GM19395 (cell line): ENCODE measurements around the gene UVRAG.

Experiments used
- ATAC-seq: cut with Tn5 transposase; IDR thresholded peaks from one replicate; pipeline ENCODE4 v1.9.1; 2021; ENCODE audit warnings: mild to moderate bottlenecking, moderate library complexity; ENCODE audit not compliant: unreplicated experiment

UVRAG gene

DNA sequence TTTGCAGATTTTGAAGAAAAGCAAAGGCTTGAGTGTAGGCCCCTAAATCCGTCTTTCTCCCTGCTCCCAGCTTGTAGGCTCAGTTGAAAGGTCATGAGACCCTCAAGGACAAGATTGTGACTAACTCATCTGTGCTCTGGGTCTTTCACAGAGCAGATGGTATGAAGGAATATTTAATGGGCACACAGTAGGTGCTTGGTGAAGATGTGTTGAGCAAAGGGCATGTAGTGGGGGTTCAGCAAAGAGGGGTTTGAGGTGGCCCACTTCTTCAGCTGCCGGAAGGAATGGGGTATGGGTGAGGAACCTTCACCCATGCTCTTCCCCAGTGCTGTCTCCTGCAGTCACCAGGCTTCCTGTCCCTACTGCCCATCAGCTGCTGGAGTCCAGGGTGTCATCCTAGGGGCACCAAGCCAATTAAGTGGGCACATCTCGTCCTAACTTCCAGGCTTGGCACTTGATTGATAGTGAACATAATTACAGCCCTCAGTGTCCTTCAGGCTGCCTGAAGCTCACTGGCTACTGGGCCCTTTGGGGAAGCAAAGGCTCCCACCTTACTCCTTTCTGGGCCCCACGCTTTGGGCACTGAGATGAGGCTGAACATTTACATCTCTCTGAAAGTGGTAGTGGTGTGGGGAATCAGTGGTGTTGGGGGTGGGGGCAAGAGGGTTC is 31.5 kb upstream of the UVRAG start:
- no peak for ATAC-seq

DNA sequence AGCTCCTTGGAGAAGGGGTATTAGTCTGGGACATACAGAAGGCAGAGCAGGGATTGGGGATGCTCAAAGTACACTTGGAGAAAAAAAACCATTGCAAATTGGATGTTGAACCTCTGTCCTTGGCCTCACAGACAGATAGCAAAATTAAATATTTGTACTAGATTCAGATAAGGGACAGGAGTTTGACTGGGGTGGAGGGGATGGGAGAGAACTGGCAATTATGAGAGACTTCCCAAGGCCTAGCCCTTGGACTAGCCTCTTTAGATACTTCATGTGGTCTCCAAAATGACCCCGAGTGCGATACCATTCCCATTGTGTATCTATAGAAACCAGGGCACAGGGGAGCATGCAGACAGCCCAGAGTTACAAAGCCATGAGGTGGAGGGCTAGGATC is 30.9 kb upstream of the UVRAG start:
- ATAC-seq = no peak

DNA sequence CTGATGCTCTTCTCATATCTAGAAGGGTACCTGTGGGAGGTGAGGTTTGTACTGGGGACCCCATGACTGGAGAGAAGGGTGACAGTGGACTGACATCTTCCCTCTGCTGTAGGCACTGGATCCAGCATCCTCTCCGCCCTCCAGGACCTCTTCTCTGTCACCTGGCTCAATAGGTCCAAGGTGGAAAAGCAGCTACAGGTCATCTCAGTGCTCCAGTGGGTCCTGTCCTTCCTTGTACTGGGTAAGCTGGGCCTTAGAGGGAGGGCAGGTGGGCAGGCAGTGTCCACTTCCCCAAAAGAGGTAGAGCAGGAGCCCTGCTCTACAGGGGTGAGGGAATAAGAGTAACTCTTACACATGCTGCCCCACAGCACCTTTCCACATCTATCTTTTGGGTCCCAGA is 30.5 kb upstream of the UVRAG start:
- no peak for ATAC-seq

DNA sequence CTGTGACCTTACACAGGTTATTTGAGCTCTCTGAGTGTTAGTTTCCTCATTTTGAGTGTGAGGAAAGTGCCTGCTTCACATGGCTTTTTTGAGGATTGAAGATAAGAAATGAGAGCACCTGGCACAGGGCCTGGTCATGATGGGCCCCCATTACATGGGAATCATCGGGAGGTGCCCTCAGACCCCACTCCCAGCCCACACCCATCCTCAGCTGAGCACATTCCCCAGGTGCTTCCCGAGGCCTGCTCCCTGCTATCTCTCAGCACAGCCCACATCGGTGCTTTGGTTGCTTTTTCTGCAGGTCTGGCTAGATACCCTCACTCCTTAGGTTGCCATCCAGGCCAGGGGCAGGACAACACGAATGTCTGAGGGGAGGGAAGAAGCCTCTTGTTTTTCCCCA is 29.8 kb upstream of the UVRAG start:
- ATAC-seq = no peak

DNA sequence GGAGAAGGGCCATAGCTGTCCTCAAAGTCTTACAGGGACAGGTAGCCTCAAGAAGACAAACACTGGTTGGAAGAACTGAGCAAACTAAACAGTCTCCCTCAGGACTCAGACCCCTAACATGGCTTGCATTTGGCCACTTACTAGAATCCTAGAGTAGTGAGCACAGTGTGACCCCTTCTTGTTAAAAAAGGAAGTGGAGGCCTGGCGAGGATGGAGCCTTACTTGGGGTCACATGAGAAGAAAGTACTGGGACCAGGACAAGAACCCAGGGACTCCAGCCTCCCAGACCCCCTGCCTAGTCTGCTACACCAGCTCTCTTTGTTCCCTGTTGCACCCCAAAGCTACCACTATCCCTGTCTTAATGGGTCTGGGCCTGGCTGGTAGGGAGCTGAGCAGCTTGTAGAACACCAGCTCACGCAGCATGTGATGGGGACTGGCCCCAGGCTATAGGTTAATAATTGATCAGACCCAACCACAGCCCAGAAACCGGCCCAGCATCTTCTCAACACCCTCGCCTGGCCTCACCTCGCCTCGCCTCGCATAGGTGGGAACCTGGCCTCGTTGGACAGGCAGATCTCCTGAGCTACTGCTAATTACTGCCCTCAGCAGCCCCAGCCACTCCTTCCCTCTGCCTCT is 28.8 kb upstream of the UVRAG start:
- ATAC-seq = peak; percentile 78

DNA sequence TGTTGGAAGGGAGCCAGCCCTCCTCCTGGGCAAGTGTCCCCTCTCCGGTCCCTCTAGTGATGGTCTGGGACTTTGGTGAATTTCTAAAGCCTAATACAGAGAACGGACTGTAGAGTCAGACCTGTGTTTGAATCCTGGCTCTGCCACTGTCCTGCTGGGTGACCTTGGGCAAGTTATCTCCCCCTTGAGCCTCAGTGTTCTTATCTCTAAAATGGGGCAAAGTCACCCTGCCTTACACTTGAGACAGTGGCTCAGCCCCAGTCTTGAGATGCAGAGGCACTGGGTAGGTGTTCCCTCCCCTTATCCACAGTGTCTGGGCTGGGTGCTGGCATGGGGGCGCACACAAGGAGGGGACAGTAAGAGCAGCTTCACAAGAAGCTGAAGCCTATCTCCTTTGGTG is 25.5 kb upstream of the UVRAG start:
- ATAC-seq = no peak

DNA sequence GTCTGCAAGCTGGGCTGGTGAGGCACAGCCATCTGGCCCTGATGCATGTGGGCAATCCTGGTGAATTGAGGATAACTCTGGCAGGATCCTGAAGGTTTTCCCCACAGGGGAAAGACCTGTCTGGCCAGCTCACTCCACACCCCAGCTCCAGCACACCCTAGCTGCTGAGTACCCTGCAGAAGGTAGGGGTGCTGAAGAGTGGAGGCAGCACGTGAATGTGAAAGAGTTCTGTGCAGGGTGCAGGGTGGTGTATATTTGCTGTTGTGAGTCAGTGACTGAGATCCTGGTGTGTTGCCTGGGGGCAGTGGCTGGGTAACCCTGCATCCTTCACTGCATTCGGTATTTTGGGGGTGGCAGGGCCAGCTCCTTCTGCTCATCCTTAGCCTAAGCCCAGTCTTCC is 24.0 kb upstream of the UVRAG start:
- no peak for ATAC-seq

DNA sequence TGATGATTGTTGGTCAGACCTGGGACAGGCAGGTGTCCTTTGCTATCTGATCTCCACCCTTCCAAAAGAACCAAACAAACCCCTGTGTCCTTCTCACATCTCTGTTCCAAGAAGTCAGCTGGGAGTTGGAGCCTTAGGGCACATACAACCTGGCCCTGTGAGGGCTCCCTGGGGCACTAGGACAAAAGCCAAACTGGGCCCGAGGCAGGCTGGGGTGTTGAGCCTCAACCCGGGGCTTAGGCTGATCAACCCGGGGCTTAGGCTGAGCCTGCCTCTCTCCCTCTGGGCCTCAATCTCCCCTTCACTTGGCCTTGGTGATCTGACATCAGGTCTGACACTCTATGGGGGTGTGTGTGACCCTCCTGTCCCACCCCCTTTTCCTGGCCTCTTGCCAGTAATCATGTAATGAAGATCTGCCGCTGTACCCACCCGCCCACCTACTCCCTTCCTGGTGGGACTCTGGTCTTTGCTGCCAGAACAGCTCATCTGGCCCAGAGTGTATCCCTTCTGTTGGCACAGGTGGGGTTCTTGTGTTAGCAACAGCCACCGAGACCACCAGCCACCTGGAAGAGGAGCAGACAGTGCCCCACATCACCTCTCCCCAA is 22.8 kb upstream of the UVRAG start:
- no peak for ATAC-seq

DNA sequence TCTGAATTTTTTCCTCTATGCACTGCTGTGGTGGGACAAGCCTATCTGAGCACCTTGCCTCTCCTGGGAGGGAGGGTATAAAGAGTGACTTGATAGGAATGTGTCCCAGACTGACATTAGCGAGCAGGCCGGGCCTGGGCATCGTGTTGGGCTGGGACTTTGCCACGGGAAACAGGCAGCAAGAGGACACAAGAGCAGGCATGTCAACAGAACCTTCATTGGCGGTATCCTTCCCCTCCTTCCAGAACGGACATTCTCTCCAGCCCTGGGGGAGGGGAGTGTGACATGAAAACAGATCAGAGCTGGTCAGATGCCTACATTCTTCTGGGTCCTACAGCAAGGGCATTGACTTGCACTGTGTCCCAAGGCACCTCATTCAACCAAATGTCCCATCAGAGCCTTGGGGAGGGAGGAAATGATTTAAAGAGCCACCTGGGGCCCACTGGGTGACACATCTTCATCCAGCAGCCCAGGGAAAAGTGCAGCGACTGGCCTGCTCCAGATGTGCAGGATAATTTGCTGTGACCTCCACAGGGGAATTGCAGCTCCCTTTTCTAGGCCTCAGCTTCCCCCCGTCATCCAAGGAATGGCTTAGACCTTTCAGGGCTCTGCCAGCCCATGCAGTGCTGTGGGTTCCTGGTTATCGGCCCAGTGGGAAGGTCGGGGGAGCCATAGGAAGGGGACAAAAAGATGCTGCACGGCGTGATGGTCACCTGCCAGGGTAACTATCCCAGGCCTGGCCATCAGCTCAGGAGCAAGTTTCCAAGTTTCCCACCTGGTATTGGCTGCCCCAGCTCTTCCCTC is 21.8 kb upstream of the UVRAG start:
- no peak for ATAC-seq

DNA sequence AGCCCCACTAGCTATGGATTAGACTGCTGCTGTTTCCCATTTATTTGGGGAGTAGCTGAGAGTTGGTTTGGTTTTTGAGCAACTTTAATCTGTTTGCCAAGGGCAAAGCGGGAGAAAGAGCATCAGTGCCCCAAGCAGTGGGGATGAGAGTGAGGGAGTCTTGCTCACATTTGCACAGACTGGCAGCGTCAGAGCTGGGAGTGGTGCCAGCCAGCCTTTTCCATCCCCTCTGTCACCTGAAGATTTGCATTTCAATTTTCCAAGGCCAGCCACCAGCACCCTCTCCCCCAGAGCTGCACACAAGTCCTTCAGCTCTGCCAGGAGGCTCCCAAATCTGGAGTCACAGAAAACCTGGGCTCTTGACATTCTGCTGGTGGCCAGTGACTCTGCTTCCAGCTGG is 21.0 kb upstream of the UVRAG start:
- ATAC-seq = no peak

DNA sequence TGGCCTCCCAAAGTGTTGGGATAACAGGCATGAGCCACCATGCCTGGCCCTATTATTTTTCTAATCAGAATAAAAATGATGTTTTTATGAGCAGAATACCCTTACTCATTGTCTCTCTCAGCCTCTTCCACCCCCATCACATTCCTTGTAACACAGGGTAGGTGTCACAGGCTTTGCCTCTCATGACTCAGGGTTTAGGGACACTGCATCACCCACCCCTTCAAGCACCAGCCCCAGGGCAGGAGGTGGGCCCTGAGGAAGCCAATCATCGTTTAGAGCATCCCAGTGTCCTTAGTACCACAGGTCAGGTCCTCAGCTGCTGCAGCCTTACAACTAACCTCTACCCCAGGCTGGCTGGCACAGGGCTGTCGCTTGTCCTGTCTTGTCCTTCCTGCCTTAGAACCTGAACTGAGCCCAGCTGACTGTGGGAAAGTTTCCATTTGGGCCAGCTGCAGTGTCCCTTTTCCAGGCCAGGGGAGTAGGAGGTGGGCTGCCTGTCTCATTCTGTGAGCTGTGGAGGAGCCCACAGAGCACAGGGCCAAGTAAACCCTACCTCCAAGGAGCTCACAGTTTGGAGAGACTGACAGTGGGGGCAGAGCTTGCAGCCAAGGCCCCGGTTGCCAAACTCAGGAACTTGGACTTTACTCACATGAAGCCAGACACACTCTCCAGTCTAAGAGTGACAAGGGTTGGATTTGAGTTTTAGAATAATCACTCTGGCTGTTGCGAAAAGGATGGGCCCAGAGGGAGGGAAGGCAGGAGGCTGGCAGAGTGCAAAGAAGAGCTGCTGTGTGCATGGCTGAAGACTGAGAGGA is 19.5 kb upstream of the UVRAG start:
- no peak for ATAC-seq

DNA sequence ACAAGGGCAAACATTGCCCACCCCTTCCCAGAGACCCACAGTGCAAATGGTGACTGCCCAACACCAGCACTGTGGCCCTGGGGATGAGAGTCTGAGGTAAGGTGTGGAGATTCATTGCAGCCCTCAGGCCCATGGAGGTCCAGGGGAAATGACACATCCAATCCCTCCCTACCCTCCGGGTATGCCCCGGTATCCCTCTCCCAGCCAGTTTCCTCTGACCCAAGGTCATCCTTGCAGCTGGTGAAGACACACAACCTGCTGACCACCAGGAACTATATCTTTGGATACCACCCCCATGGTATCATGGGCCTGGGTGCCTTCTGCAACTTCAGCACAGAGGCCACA is 18.9 kb upstream of the UVRAG start:
- no peak for ATAC-seq

DNA sequence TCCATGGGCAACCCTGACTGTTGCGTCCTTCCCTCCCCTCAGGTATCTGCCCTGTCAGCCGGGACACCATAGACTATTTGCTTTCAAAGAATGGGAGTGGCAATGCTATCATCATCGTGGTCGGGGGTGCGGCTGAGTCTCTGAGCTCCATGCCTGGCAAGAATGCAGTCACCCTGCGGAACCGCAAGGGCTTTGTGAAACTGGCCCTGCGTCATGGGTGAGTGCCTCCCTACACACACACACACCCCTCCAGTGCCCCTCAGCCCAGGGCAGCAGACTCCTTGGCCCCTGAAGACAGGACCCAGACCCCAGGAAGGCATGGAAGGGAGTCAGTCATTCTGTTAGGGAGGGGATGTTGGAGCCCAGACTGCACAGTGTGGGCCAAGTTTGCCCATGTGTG is 17.9 kb upstream of the UVRAG start:
- ATAC-seq = no peak

DNA sequence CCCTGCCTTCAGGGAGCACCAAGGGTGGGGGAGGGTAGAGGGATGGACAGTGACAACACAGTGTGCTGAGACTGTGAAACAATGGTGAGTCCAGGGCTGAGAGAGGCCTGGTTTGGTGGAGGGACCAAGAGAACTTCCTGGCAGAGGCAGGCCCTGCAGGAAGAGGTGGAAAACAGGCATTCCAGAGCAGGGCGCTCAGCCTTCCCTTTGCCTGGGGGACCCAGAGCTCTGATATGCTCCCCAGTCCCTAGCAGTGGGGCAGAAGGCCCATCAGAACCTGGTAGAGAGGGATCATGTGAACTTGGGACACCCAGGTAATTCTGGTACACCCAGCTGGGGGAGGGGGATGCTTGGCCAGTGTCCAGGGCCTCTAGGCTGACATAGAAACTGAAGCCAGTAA is 17.2 kb upstream of the UVRAG start:
- no peak for ATAC-seq

DNA sequence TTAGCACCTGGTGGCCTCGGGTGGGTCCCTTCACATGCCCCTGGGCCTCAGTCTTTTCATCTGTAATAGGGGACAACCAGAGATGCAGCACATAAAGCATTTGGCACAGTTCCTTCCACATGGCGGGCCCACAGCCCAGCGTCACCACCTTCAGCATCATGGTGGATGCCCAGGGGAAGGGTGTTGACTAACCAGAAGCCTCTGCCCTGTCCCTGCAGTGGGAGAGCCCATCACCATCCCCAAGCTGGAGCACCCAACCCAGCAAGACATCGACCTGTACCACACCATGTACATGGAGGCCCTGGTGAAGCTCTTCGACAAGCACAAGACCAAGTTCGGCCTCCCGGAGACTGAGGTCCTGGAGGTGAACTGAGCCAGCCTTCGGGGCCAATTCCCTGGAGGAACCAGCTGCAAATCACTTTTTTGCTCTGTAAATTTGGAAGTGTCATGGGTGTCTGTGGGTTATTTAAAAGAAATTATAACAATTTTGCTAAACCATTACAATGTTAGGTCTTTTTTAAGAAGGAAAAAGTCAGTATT is 14.8 kb upstream of the UVRAG start:
- ATAC-seq = no peak

DNA sequence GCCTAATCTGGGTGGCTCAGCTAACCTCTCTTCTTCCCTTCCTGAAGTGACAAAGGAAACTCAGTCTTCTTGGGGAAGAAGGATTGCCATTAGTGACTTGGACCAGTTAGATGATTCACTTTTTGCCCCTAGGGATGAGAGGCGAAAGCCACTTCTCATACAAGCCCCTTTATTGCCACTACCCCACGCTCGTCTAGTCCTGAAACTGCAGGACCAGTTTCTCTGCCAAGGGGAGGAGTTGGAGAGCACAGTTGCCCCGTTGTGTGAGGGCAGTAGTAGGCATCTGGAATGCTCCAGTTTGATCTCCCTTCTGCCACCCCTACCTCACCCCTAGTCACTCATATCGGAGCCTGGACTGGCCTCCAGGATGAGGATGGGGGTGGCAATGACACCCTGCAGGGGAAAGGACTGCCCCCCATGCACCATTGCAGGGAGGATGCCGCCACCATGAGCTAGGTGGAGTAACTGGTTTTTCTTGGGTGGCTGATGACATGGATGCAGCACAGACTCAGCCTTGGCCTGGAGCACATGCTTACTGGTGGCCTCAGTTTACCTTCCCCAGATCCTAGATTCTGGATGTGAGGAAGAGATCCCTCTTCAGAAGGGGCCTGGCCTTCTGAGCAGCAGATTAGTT is 14.2 kb upstream of the UVRAG start:
- no peak for ATAC-seq

DNA sequence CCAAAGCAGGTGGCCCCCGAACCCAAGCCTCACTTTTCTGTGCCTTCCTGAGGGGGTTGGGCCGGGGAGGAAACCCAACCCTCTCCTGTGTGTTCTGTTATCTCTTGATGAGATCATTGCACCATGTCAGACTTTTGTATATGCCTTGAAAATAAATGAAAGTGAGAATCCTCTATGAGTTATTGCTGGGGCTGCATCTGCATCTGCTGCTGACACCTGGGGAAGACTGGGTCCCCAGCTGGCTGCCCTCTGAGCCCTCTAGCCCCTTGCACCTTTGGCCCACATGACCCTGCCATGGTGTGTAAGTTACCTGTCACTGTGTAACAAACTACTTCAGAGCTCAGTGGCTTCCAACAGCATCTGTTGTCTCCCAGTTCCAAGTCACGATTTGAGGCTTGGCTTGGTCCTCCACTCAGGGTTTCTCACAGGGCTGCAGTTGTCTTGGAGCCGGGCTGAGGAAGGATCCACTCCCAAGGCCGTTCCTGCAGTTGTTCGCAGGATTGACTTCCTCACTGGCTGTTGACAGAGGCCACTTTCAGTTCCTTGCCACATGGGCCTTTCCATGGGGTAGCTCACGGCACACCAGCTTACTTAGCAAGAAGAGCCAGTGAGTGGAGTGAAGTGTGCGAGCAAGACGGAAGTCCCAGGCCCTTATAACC is 13.5 kb upstream of the UVRAG start:
- no peak for ATAC-seq

DNA sequence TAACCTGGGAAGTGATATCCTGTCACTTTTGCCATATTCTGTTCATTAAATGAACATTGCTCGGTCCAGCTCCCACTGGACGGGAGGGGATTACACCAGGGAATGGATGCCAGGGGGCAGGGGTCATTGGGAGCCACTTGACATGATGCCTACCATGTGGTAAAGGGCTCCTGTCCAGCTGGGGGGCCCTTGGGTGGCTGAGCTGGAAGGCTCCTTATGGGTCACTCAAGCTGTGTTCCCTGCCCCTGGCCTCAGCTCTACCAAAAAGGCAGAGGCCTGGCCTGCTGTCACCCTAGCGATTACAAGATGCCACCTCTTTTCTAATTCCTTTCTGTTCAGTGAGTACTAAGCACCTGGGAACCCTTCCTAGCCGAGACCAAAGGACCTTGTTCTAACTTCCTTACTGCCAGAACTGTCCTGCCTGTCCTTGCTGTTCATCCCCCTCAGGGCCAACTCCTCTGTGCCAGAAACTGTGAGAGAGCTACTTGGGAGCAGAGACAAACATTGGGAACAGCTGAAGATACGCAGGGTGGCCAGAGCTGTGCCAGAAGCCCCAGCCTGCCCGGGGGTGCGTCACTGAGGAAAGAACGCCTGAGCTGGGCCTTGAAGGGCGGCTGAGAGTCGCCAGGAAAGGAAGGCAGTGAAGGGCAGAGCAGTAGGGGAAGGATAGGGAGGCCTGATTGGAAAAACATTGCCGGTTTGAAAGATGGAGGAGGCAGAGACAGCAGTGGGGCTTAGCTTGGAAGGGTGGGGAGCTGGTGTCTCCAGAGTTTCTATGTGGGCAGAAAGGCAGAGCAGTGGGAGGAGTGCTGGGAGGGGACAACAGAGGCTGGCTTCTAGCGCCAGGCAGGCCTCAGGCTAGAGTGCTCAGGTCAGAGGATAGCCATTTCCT is 12.7 kb upstream of the UVRAG start:
- ATAC-seq = no peak
